Esophagus muscularis mucosa (tissue), 4 donors: ENCODE measurements around the gene CD63. TPM values are rescaled to one million over a fixed set of nuclear protein-coding genes. Genes with fewer than 3 reads are reported as not detected.

Source experiments
- DNase-seq: peaks from one replicate; pipeline ENCODE4 v3.0.0-alpha.2; 2017; ENCODE audit errors: extremely low spot score
- H3K27ac ChIP-seq, 4 donors: fragments of 200-600 bp; sonication (generic); replicated peaks in 1 of 4; 1 replicate in 3 of 4; 2 replicates in 1 of 4; pipeline ENCODE4 v1.5.1; 2016 to 2019; ENCODE audit warnings: mild to moderate bottlenecking in 1 of 4
- H3K27me3 ChIP-seq, 4 donors: fragments of 200-600 bp; sonication (generic); one replicate each; pipeline versions ENCODE4 v1.5.1 to v1.6.0; 2016 to 2019
- H3K36me3 ChIP-seq, 4 donors: fragments of 200-600 bp; sonication (generic); one replicate each; pipeline ENCODE4 v1.5.1; 2016 to 2019
- H3K4me1 ChIP-seq, 4 donors: fragments of 200-600 bp; sonication (generic); one replicate each; pipeline ENCODE4 v1.5.1; 2016 to 2019
- H3K4me3 ChIP-seq, 4 donors: fragments of 200-600 bp; sonication (generic); 1 replicate in 2 of 4; 2 replicates in 2 of 4; pipeline ENCODE4 v1.5.1; 2016 to 2019; ENCODE audit warnings: mild to moderate bottlenecking in 4 of 4, moderate library complexity in 1 of 4
- H3K9me3 ChIP-seq, 4 donors: fragments of 200-600 bp; sonication (generic); 1 replicate in 3 of 4; 2 replicates in 1 of 4; pipeline ENCODE4 v1.5.1; 2016 to 2019
- EP300 ChIP-seq: sonication (generic); formaldehyde crosslinking; IDR thresholded peaks from one replicate; pipeline ENCODE4 v1.6.1; 2017; ENCODE audit warnings: antibody characterized with exemption
- POLR2A ChIP-seq: fragments of 450-650 bp; IDR thresholded peaks from one replicate; pipeline ENCODE4 v1.6.1; 2017; ENCODE audit warnings: antibody characterized with exemption, moderate library complexity, mild to moderate bottlenecking, low read depth
- POLR2AphosphoS5 ChIP-seq, 2 donors: sonication (generic); formaldehyde crosslinking; IDR thresholded peaks; one replicate each; pipeline ENCODE4 v1.6.1; 2017; ENCODE audit warnings: antibody characterized with exemption in 2 of 2
- WGBS: methylation state at CpG from one replicate; pipeline ENCODE4 v1.1.5; 2018; 5-methylcytosine and 5-hydroxymethylcytosine counted together
- intact Hi-C: fragments of 100-400 bp; cut with DNase I; formaldehyde crosslinking; loops from one replicate; pipeline ENCODE4 v1.15.1; 2023
- total RNA-seq, 4 donors: library from RNA; depleted of rRNA; stranded (reverse); fragments of >200 nt; gene quantifications; one replicate each; pipeline versions ENCODE4 v1.1.0 to v1.2.1, GENCODE V29; 2016
- TF ChIP-seq, protein P1 (sequence below), 3 experiments: fragments of 200-600 bp in 2 of 3; fragments of 450-650 bp in 1 of 3; sonication (generic) in 2 of 3; IDR thresholded peaks; one replicate each; pipeline ENCODE4 v1.5.1; 2017 to 2019; ENCODE audit warnings: antibody characterized with exemption in 3 of 3, mild to moderate bottlenecking in 2 of 3, moderate library complexity in 1 of 3

Gene CD63
- total RNA-seq, 4 donors from 2014 or later, result 742 to 1,177 (median 845) TPM

- no peaks in the 10 kb centered on the region for H3K27me3 ChIP-seq
- 63% methylated on average over 4 of the region's 4 CpGs for WGBS
- H3K9me3 ChIP-seq, result no peaks in the 10 kb centered on the region
- no peaks in the 10 kb centered on the region for H3K36me3 ChIP-seq
- peak overlapping the region in 3 of 4 donors; percentile 7 to 44 (median 27) for H3K4me3 ChIP-seq
- no peak for DNase-seq
- peak overlapping the region; percentile 89 to 100 (median 96) for H3K27ac ChIP-seq
- TF ChIP-seq, protein P1, sequence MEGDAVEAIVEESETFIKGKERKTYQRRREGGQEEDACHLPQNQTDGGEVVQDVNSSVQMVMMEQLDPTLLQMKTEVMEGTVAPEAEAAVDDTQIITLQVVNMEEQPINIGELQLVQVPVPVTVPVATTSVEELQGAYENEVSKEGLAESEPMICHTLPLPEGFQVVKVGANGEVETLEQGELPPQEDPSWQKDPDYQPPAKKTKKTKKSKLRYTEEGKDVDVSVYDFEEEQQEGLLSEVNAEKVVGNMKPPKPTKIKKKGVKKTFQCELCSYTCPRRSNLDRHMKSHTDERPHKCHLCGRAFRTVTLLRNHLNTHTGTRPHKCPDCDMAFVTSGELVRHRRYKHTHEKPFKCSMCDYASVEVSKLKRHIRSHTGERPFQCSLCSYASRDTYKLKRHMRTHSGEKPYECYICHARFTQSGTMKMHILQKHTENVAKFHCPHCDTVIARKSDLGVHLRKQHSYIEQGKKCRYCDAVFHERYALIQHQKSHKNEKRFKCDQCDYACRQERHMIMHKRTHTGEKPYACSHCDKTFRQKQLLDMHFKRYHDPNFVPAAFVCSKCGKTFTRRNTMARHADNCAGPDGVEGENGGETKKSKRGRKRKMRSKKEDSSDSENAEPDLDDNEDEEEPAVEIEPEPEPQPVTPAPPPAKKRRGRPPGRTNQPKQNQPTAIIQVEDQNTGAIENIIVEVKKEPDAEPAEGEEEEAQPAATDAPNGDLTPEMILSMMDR (IDR thresholded peaks at IDR 0.05), result no peak
- TF ChIP-seq POLR2AphosphoS5 (IDR thresholded peaks at IDR 0.05) (no peak), POLR2A (no peak), EP300 (no peak)
- H3K4me1 ChIP-seq, result peaks cover 50 to 93% (median 90%) of the 10 kb centered on the region in 4 donors
- intact Hi-C loops, result no loop called here
Observed at GRCh38 chr12:55711786-55712553, 16.8 kb downstream of the CD63 start.

DNA sequence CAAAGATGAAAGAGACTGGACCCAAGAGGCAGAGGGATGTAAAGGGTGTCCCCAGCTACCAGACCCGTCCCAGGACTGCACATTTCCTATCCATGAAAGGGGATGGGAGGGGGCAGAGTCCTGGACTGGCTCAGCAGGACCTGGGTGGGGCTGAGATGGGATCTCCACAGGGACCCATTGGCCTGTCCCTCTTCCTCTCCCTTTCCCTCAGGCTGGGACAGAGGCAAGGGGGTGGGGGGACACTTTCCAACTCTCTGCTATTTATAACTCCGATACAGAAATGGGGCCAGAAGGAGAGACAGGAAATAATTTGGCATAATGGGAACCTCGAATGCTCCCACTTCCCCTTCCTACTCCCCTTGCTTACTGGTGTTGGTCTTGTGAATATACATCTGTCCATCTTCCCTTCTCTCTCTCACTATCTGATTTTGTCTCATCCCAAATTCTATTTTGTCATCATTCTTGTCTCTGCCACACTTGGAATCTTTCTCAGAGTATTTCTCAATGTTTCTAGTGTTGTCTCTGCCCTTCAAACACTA is 20.0 kb downstream of the CD63 start:
- Histone ChIP-seq H3K36me3 (no peaks in the 10 kb centered on the region), H3K27ac (peak overlapping the region; percentile 89 to 100 (median 96)), H3K27me3 (no peaks in the 10 kb centered on the region), H3K9me3 (no peaks in the 10 kb centered on the region), H3K4me3 (peak overlapping the region; percentile 71 to 86 (median 74)), H3K4me1 (peaks cover 33 to 90% (median 83%) of the 10 kb centered on the region in 4 donors)
- DNase-seq, result no peak
- TF ChIP-seq, protein P1 (IDR thresholded peaks at IDR 0.05), result no peak
- TF ChIP-seq EP300 (no peak), POLR2AphosphoS5 (IDR thresholded peaks at IDR 0.05) (peak; percentile 46 to 64), POLR2A (no peak)
- WGBS, result 4% methylated on average over 3 of the region's 3 CpGs
- intact Hi-C loops, result no loop called here

DNA sequence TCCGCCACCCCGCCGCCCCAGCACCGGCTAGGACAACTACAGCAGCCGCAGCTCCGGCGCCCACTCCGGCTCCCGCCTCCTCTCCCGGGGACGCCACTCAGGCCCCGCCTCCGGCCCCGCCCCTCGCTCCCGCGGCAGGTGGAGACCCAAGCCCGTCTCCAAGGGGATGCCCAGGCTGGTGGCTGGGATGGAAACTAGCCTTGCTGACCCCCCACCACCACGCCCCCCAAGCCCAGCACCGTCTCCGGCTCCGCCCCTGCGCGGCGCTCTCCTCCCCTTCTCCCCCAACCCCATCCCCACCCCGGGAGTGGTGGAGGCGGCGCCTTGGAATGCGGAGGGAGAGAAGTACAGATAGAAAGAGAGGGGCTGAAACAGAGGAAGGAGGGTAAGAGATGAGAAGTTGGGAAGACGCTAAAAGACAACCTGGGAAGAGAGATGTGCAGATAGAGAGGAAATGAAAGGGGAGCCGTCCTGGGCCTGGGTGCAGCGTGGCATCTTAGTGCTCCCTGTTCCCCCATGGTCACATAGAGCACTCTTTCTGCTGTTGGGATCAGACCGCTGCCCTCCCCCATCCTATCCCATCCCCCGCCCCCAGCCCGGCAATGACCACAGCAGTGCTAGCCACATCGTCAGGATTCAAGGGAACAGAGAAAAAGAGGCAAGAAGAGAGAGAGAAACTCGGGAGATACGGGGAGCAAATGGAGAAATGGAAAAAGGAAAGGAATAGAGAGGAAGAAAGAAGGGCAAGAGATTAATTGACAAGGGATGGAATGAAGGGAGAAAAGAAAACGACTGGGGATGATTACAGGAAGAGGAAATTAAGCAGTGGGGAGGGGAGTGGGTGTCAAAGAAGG is 20.7 kb downstream of the CD63 start, which contains the start of gene ITGA7:
Gene ITGA7 (minus strand): TSS at position 64 of the 854 bp plus-strand sequence. CDS start 222 bp downstream, outside the sequence.
- DNase-seq, result no peak

DNA sequence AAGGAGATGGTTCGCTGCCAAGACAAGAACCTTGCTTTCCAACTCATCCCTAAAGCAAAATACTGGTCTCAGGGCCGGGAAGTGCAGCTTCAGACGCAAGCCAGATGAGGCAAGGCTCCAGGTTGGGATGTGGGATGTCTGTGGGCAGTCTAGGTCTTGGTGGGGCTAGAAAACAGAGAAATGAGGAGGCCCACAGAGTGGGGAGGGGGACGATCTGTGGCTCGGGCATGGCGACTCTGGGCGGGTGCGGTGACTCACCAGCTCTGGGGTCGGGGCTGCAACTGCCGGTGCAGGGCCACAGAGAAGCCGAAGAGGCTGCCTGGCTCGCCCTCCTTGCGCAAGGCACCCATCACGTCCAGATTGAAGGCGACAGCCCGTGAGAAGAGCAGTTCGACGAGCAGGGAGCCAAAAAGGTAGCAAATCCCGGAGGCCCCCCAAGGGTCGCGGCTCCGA is 21.6 kb downstream of the CD63 start:
- peak overlapping the region; percentile 89 to 100 (median 96) for H3K27ac ChIP-seq
- peak overlapping the region; percentile 71 to 86 (median 74) for H3K4me3 ChIP-seq
- intact Hi-C loops, result no loop called here
- TF ChIP-seq, protein P1 (IDR thresholded peaks at IDR 0.05), result no peak
- TF ChIP-seq EP300, result no peak
- no peak for TF ChIP-seq POLR2AphosphoS5 (IDR thresholded peaks at IDR 0.05)
- TF ChIP-seq POLR2A, result no peak
- 13% methylated on average over 7 of the region's 22 CpGs for WGBS
- H3K27me3 ChIP-seq, result no peaks in the 10 kb centered on the region
- H3K9me3 ChIP-seq, result no peaks in the 10 kb centered on the region
- H3K36me3 ChIP-seq, result peaks cover 0 to 5% (median 0%) of the 10 kb centered on the region in 4 donors
- no peak for DNase-seq
- peaks cover 34 to 90% (median 83%) of the 10 kb centered on the region in 4 donors for H3K4me1 ChIP-seq

More for the DNA sequence above, 20.7 kb downstream of the CD63 start, which contains the start of gene ITGA7:
- H3K27me3 ChIP-seq, result no peaks in the 10 kb centered on the region
- no peaks in the 10 kb centered on the region for H3K36me3 ChIP-seq
- intact Hi-C loops, result no loop called here
- no peaks in the 10 kb centered on the region for H3K9me3 ChIP-seq
- 1% methylated on average over 27 of the region's 39 CpGs for WGBS
- peak within 1 kb of the TSS; percentile 71 to 86 (median 74) for H3K4me3 ChIP-seq
- H3K27ac ChIP-seq, result peak within 1 kb of the TSS; percentile 89 to 100 (median 96)
- peaks cover 26 to 90% (median 83%) of the 10 kb centered on the region in 4 donors for H3K4me1 ChIP-seq
- TF ChIP-seq POLR2AphosphoS5 (IDR thresholded peaks at IDR 0.05) (peak; percentile 79 to 91), POLR2A (no peak)
